Measurements from ENCODE around the gene MAST4.

DNA sequence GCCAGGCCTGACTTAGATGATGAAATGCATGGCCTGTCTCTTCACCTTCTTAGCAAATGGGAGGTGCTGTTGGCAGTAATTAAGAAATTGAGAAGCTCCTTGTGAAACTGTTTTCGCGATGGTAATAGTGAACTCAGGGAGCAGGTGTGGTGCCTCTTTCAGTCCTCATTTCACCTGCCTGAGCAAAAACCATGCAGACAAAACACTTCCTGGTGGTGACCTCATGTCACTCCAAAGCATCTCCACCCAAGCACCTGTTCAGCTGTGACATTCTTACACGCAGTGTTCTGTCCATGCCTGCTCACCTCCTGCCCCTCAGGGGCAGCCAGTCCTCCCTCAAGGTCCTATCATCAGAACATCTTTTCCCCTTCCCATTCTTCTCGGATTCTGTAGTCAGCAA, 453.9 kb downstream of the MAST4 start:
- TF ChIP-seq, protein P1, sequence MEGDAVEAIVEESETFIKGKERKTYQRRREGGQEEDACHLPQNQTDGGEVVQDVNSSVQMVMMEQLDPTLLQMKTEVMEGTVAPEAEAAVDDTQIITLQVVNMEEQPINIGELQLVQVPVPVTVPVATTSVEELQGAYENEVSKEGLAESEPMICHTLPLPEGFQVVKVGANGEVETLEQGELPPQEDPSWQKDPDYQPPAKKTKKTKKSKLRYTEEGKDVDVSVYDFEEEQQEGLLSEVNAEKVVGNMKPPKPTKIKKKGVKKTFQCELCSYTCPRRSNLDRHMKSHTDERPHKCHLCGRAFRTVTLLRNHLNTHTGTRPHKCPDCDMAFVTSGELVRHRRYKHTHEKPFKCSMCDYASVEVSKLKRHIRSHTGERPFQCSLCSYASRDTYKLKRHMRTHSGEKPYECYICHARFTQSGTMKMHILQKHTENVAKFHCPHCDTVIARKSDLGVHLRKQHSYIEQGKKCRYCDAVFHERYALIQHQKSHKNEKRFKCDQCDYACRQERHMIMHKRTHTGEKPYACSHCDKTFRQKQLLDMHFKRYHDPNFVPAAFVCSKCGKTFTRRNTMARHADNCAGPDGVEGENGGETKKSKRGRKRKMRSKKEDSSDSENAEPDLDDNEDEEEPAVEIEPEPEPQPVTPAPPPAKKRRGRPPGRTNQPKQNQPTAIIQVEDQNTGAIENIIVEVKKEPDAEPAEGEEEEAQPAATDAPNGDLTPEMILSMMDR (IDR thresholded peaks at IDR 0.05; ENCODE audit: low read depth, low read length, poor library complexity, severe bottlenecking), result no peak
- TF ChIP-seq EZH2phosphoT487 (IDR thresholded peaks at IDR 0.05; ENCODE audit: borderline replicate concordance, low read length), result no peak

Measured in DOHH2 (cell line).